IMR-90 (cell line): ENCODE measurements around the gene HPN. TPM values are rescaled to one million over a fixed set of nuclear protein-coding genes. Genes with fewer than 3 reads are reported as not detected.

Source experiments
- ATAC-seq: fragments of 200-7000 bp; cut with Tn5 transposase; 2 replicates; pipeline ENCODE4 v1.9.1; 2020; ENCODE audit warnings: low read depth, mild to moderate bottlenecking, moderate library complexity
- BruUV-seq: library from RNA; stranded (reverse); fragments of 400-500 nt; replicated peaks from 2 replicates; lab custom pipeline; 2021; lab: Mats Ljungman, UMichigan
- CTCF ChIA-PET: fragments of 300-600 bp; formaldehyde crosslinking; extraction: SDS; loops from one replicate; lab custom pipeline; 2021; ENCODE audit warnings: antibody characterized with exemption; lab: Yijun Ruan, JAX
- POLR2A ChIA-PET: fragments of 300-600 bp; sonication (Branson Sonifier 250); formaldehyde crosslinking; loops from one replicate; lab custom pipeline; 2022; ENCODE audit warnings: antibody characterized with exemption; ENCODE audit not compliant: unreplicated experiment; lab: Charles Lee
- DNase-seq: peaks from one replicate; pipeline ENCODE4 v3.0.0; 2013
- H2AFZ ChIP-seq: replicated peaks from 2 replicates; pipeline ENCODE3; 2013; ENCODE audit warnings: low read length, mild to moderate bottlenecking; ENCODE audit not compliant: poor library complexity
- H2AK5ac ChIP-seq: 2 replicates; pipeline ENCODE4 v1.6.1; 2013; ENCODE audit warnings: low read depth, low read length, inconsistent platforms
- H2AK9ac ChIP-seq: replicated peaks from 2 replicates; pipeline ENCODE3; 2013; ENCODE audit warnings: mild to moderate bottlenecking, low read depth, low read length, moderate library complexity; ENCODE audit not compliant: poor library complexity
- H2BK120ac ChIP-seq: 2 replicates; pipeline ENCODE4 v1.6.1; 2013; ENCODE audit warnings: low read depth, low read length, inconsistent platforms
- H2BK15ac ChIP-seq: 3 replicates; pipeline ENCODE4 v1.6.1; 2013; ENCODE audit warnings: low read depth, low read length, inconsistent platforms
- H2BK20ac ChIP-seq: 2 replicates; pipeline ENCODE4 v1.6.1; 2013; ENCODE audit warnings: low read depth, mild to moderate bottlenecking, inconsistent platforms, low read length, moderate library complexity
- H2BK5ac ChIP-seq: 2 replicates; pipeline ENCODE4 v1.6.1; 2013; ENCODE audit warnings: mild to moderate bottlenecking, low read depth, low read length, inconsistent platforms; ENCODE audit not compliant: poor library complexity, severe bottlenecking
- H3K14ac ChIP-seq: replicated peaks from 2 replicates; pipeline ENCODE4 v1.6.1; 2013; ENCODE audit warnings: low read depth, low read length, inconsistent platforms
- H3K18ac ChIP-seq: 2 replicates; pipeline ENCODE4 v1.6.1; 2013; ENCODE audit warnings: low read depth, low read length, control low read depth
- H3K23ac ChIP-seq: 2 replicates; pipeline ENCODE4 v1.6.1; 2013; ENCODE audit warnings: low read depth, low read length, inconsistent platforms
- H3K27ac ChIP-seq: 2 replicates; pipeline ENCODE4 v1.5.1; 2013; ENCODE audit warnings: mild to moderate bottlenecking, control low read depth, low read length; ENCODE audit not compliant: insufficient read depth
- H3K27me3 ChIP-seq: 2 replicates; pipeline ENCODE4 v1.6.1; 2013; ENCODE audit warnings: low read length; ENCODE audit not compliant: control insufficient read depth, insufficient read depth
- H3K36me3 ChIP-seq: 2 replicates; pipeline ENCODE4 v1.6.1; 2013; ENCODE audit warnings: low read length, mixed read lengths; ENCODE audit not compliant: control insufficient read depth, insufficient read depth
- H3K4ac ChIP-seq: 2 replicates; pipeline ENCODE4 v1.6.1; 2013; ENCODE audit warnings: low read depth, low read length, inconsistent platforms
- H3K4me1 ChIP-seq: 2 replicates; pipeline ENCODE4 v1.6.1; 2013; ENCODE audit warnings: low read length, mixed read lengths; ENCODE audit not compliant: control insufficient read depth, insufficient read depth
- H3K4me2 ChIP-seq: 2 replicates; pipeline ENCODE4 v1.6.1; 2013; ENCODE audit warnings: low read depth, mild to moderate bottlenecking, control low read depth, low read length, moderate library complexity
- H3K4me3 ChIP-seq: 2 replicates; pipeline ENCODE4 v1.5.1; 2013; ENCODE audit warnings: low read depth, mild to moderate bottlenecking, control low read depth, low read length, moderate library complexity; ENCODE audit not compliant: insufficient read depth
- H3K56ac ChIP-seq: 2 replicates; pipeline ENCODE4 v1.6.1; 2013; ENCODE audit warnings: low read length, inconsistent platforms; ENCODE audit not compliant: insufficient read depth; ENCODE audit errors: extremely low read depth
- H3K79me1 ChIP-seq, 2 experiments: 2 replicates each; pipeline ENCODE4 v1.6.1; 2013; ENCODE audit warnings: low read length in 2 of 2, inconsistent platforms in 1 of 2, low read depth in 1 of 2
- H3K9ac ChIP-seq: 2 replicates; pipeline ENCODE4 v1.6.1; 2013; ENCODE audit warnings: low read depth, low read length, control low read depth
- H3K9me1 ChIP-seq: 2 replicates; pipeline ENCODE4 v1.6.1; 2013; ENCODE audit warnings: low read length, inconsistent platforms; ENCODE audit not compliant: insufficient read depth
- H3K9me3 ChIP-seq: 2 replicates; pipeline ENCODE4 v1.6.1; 2013; ENCODE audit warnings: low read length; ENCODE audit not compliant: control insufficient read depth, insufficient read depth
- H4K20me1 ChIP-seq: 2 replicates; pipeline ENCODE4 v1.6.1; 2013; ENCODE audit warnings: low read length, inconsistent platforms; ENCODE audit not compliant: insufficient read depth
- H4K5ac ChIP-seq: 2 replicates; pipeline ENCODE4 v1.6.1; 2013; ENCODE audit warnings: mild to moderate bottlenecking, low read depth, low read length, control low read depth
- H4K8ac ChIP-seq, 2 experiments: 2 replicates each; pipeline ENCODE4 v1.6.1; 2013; ENCODE audit warnings: low read depth in 2 of 2, low read length in 2 of 2, control low read depth in 1 of 2, inconsistent platforms in 1 of 2
- H4K91ac ChIP-seq: 2 replicates; pipeline ENCODE4 v1.6.1; 2013; ENCODE audit warnings: low read depth, low read length, inconsistent platforms; ENCODE audit not compliant: insufficient read depth
- CEBPB ChIP-seq: IDR thresholded peaks from 2 replicates; pipeline ENCODE4 v1.6.1; 2012; ENCODE audit warnings: low read depth, low read length, improper control_type of control experiment
- CHD1 ChIP-seq: IDR thresholded peaks from 2 replicates; pipeline ENCODE4 v1.6.1; 2012; ENCODE audit warnings: low read depth, low read length, improper control_type of control experiment
- FOS ChIP-seq: fragments of 150-350 bp; IDR thresholded peaks from 2 replicates; pipeline ENCODE4 v1.6.1; 2016; ENCODE audit warnings: low read depth, low read length
- MAFK ChIP-seq: IDR thresholded peaks from 2 replicates; pipeline ENCODE4 v1.6.1; 2012; ENCODE audit warnings: low read depth, low read length, improper control_type of control experiment
- MXI1 ChIP-seq: IDR thresholded peaks from 2 replicates; pipeline ENCODE4 v1.6.1; 2012; ENCODE audit warnings: low read depth, mild to moderate bottlenecking, low read length, moderate library complexity, borderline replicate concordance
- NFE2L2 ChIP-seq: fragments of 150-350 bp; IDR thresholded peaks from 2 replicates; pipeline ENCODE4 v1.6.1; 2016; ENCODE audit warnings: low read depth, mild to moderate bottlenecking, low read length
- POLR2A ChIP-seq: IDR thresholded peaks from 2 replicates; pipeline ENCODE4 v1.6.1; 2012; ENCODE audit warnings: mild to moderate bottlenecking, low read depth, low read length
- RFX5 ChIP-seq: IDR thresholded peaks from 2 replicates; pipeline ENCODE4 v1.8.0; 2012; ENCODE audit warnings: low read depth, mild to moderate bottlenecking, low read length, moderate library complexity
- WGBS, 2 experiments: methylation state at CpG; one replicate each; pipeline versions ENCODE4 v1.1.5 to v1.1.7; 2013; ENCODE audit warnings: missing lambda C conversion rate in 2 of 2; ENCODE audit not compliant: insufficient read length in 1 of 2; ENCODE audit errors: extremely low coverage in 2 of 2; 5-methylcytosine and 5-hydroxymethylcytosine counted together
- dilution Hi-C: fragments of 300-500 bp; cut with HindIII; formaldehyde crosslinking; loops from one replicate; pipeline ENCODE4 v1.14.3; 2018; ENCODE audit warnings: low sequenced_read_pairs; ENCODE audit not compliant: unreplicated experiment
- in situ Hi-C: fragments of 300-500 bp; cut with MboI; formaldehyde crosslinking; loops from 3 replicates; pipeline ENCODE4 v1.14.3; 2019; ENCODE audit warnings: low sequenced_read_pairs, inconsistent platforms, mixed read lengths
- intact Hi-C: fragments of 100-400 bp; cut with micrococcal nuclease; formaldehyde crosslinking; loops from 2 replicates; pipeline ENCODE4 v1.10.0; 2022
- polyA plus RNA-seq, 3 experiments: library from polyadenylated mRNA; depleted of rRNA; stranded (reverse); fragments of >200 nt; gene quantifications; 2 replicates each; pipeline ENCODE4 v1.2.3, GENCODE V29; 2012; ENCODE audit warnings: low replicate concordance in 1 of 3
- total RNA-seq: library from RNA; depleted of rRNA; stranded (reverse); fragments of >200 nt; gene quantifications from 2 replicates; pipeline ENCODE4 v1.2.3, GENCODE V29; 2012
- TF ChIP-seq, protein P1 (sequence below): fragments of 150-350 bp; IDR thresholded peaks from 2 replicates; pipeline ENCODE4 v1.6.1; 2016; ENCODE audit warnings: low read depth, mild to moderate bottlenecking, low read length, moderate library complexity, borderline replicate concordance
- TF ChIP-seq, protein P2 (sequence below): conservative IDR thresholded peaks from 2 replicates; pipeline ENCODE4 v1.5.1; 2012; ENCODE audit warnings: mild to moderate bottlenecking, low read depth, low read length, improper control_type of control experiment

Gene HPN
- total and polyA plus RNA-seq, 2 of the 4 experiments (the other 2 are of a cell fraction) = not detected

GRCh38 chr19:35077411-35078223 lies 36.1 kb downstream of the HPN start:
- H3K14ac ChIP-seq = no peak overlapping the region
- BruUV-seq = no TSS peak
- no peak overlapping the region for H3K56ac ChIP-seq
- H3K4ac ChIP-seq = no peak overlapping the region
- no peak overlapping the region for H4K8ac ChIP-seq
- H2BK120ac ChIP-seq = no peak overlapping the region
- H3K9me3 ChIP-seq = no peaks in the 10 kb centered on the region; the same call in 1 of the 2 replicates
- H2BK15ac ChIP-seq = no peak overlapping the region
- no peak overlapping the region for H4K5ac ChIP-seq
- 80% methylated on average over 14 of the region's 17 CpGs; no CpG with 5 or more reads in 1 of the 2 experiments for whole genome bisulfite sequencing, 2 experiments
- peaks cover 12% of the 10 kb centered on the region for H3K27me3 ChIP-seq
- no peaks in the 10 kb centered on the region for H3K36me3 ChIP-seq
- no peaks in the 10 kb centered on the region for H3K79me1 ChIP-seq
- no peak overlapping the region for H2BK5ac ChIP-seq
- H2AK9ac ChIP-seq = no peak overlapping the region
- H3K4me3 ChIP-seq = no peak overlapping the region
- H3K18ac ChIP-seq = no peak overlapping the region
- TF ChIP-seq MAFK (no peak), RFX5 (no peak), POLR2A (no peak), FOS (no peak), CHD1 (no peak), MXI1 (no peak), CEBPB (no peak), NFE2L2 (no peak)
- TF ChIP-seq, protein P1, sequence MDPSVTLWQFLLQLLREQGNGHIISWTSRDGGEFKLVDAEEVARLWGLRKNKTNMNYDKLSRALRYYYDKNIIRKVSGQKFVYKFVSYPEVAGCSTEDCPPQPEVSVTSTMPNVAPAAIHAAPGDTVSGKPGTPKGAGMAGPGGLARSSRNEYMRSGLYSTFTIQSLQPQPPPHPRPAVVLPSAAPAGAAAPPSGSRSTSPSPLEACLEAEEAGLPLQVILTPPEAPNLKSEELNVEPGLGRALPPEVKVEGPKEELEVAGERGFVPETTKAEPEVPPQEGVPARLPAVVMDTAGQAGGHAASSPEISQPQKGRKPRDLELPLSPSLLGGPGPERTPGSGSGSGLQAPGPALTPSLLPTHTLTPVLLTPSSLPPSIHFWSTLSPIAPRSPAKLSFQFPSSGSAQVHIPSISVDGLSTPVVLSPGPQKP = no peak
- TF ChIP-seq, protein P2, sequence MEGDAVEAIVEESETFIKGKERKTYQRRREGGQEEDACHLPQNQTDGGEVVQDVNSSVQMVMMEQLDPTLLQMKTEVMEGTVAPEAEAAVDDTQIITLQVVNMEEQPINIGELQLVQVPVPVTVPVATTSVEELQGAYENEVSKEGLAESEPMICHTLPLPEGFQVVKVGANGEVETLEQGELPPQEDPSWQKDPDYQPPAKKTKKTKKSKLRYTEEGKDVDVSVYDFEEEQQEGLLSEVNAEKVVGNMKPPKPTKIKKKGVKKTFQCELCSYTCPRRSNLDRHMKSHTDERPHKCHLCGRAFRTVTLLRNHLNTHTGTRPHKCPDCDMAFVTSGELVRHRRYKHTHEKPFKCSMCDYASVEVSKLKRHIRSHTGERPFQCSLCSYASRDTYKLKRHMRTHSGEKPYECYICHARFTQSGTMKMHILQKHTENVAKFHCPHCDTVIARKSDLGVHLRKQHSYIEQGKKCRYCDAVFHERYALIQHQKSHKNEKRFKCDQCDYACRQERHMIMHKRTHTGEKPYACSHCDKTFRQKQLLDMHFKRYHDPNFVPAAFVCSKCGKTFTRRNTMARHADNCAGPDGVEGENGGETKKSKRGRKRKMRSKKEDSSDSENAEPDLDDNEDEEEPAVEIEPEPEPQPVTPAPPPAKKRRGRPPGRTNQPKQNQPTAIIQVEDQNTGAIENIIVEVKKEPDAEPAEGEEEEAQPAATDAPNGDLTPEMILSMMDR = no peak
- DNase-seq (no peak), ATAC-seq (no peak)
- no peaks in the 10 kb centered on the region for H3K9me1 ChIP-seq
- dilution Hi-C loops (no loop called here), intact Hi-C loops (no loop called here), in situ Hi-C loops (no loop called here)
- H2AK5ac ChIP-seq = no peak overlapping the region
- H4K91ac ChIP-seq = no peak overlapping the region
- ChIA-PET CTCF (no interaction called here), POLR2A (no interaction called here)
- no peak overlapping the region for H3K27ac ChIP-seq
- no peak overlapping the region for H2AFZ ChIP-seq
- no peaks in the 10 kb centered on the region for H4K20me1 ChIP-seq
- no peak overlapping the region for H3K4me2 ChIP-seq
- no peak overlapping the region for H3K9ac ChIP-seq
- no peaks in the 10 kb centered on the region for H3K4me1 ChIP-seq
- H3K23ac ChIP-seq = no peak overlapping the region
- H2BK20ac ChIP-seq = no peak overlapping the region
